Measurements from ENCODE around the gene UHMK1.

DNA sequence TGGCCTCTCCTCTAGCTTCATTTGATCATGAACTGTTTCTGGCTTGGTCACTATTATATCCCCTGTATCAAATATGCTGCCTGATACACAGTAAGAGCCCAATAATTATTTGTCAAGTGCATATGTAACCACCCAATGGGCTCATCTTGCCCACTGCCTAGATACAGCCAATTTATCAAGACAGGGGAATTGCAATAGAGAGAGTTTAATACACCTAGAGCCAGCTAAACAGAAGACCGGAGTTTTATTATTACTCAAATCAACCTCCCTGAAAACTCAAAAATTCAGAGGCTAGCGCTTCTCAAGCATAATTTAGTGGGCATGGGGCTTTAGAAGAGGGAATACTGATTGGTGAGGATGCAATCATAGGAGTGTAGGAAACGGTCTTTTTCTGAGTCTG, 45.6 kb downstream of the UHMK1 start:
- TF ChIP-seq MYC (IDR thresholded peaks at IDR 0.05; ENCODE audit: low read depth, low read length) (no peak), CTCF (IDR thresholded peaks at IDR 0.05; ENCODE audit: low read depth, low read length) (no peak)
